ENCODE data around the gene PLA2G2E. TPM values are rescaled to one million over a fixed set of nuclear protein-coding genes. Genes with fewer than 3 reads are reported as not detected.

Gene PLA2G2E
- total RNA-seq, 4 donors from 2014 or later: not detected

DNA sequence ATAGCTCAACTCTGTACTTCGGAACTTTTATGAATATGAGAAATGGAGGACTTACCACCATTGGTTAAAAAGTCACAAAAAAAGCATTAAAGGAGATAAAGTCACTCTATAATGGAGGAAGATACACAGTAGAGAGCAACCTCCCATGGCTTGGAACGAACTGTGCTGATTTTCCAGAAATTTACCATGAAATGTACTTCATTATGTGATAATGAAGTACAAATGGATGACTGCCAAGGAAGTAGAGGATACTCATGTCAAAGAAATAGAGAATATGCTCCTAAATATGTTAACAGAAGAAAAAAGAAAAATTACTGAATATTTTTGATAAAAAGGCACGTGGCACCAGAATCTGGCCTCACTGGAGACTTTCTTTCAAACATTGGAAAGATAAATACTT, 23.6 kb upstream of the PLA2G2E start:
- 73 to 79% methylated on average over 3 of the region's 3 CpGs for WGBS, 2 donors
- TF ChIP-seq, protein P1, sequence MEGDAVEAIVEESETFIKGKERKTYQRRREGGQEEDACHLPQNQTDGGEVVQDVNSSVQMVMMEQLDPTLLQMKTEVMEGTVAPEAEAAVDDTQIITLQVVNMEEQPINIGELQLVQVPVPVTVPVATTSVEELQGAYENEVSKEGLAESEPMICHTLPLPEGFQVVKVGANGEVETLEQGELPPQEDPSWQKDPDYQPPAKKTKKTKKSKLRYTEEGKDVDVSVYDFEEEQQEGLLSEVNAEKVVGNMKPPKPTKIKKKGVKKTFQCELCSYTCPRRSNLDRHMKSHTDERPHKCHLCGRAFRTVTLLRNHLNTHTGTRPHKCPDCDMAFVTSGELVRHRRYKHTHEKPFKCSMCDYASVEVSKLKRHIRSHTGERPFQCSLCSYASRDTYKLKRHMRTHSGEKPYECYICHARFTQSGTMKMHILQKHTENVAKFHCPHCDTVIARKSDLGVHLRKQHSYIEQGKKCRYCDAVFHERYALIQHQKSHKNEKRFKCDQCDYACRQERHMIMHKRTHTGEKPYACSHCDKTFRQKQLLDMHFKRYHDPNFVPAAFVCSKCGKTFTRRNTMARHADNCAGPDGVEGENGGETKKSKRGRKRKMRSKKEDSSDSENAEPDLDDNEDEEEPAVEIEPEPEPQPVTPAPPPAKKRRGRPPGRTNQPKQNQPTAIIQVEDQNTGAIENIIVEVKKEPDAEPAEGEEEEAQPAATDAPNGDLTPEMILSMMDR (IDR thresholded peaks at IDR 0.05): no peak
- TF ChIP-seq POLR2A (IDR thresholded peaks at IDR 0.05): no peak
- no peak overlapping the region for H3K4me3 ChIP-seq (ENCODE audit: low read depth, poor library complexity, severe bottlenecking)
- no peak for DNase-seq (ENCODE audit: low spot score in 2 of 2)
- intact Hi-C loops (cut with DNase I; ENCODE audit: low total_unique reads): no loop called here

DNA sequence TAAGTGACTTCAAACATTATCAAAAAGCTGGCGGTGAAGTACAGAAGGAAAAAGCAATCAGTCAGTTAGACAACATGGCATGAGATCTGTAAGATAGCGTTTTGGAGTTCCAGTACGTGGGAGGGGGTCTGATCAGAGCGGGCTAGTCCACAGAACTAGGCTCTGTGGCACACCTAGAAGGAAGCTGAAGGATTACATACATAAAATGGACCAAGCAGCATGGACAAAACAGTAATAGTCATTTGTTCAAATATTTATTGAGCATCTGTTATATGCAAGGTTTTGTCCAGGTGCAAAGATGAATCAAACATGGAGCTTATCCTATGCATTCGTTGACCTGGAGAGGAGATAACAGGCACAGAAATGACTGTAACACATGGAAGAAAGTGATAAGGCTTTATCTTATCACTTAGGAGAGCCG, 22.9 kb upstream of the PLA2G2E start:
- WGBS, 2 donors: 67 to 68% methylated on average over 6 of the region's 6 CpGs
- DNase-seq (ENCODE audit: low spot score in 2 of 2): no peak
- no peak for TF ChIP-seq POLR2A (IDR thresholded peaks at IDR 0.05)
- TF ChIP-seq, protein P1 (IDR thresholded peaks at IDR 0.05): no peak
- intact Hi-C loops (cut with DNase I; ENCODE audit: low total_unique reads): no loop called here
- no peak overlapping the region for H3K4me3 ChIP-seq (ENCODE audit: low read depth, poor library complexity, severe bottlenecking)

DNA sequence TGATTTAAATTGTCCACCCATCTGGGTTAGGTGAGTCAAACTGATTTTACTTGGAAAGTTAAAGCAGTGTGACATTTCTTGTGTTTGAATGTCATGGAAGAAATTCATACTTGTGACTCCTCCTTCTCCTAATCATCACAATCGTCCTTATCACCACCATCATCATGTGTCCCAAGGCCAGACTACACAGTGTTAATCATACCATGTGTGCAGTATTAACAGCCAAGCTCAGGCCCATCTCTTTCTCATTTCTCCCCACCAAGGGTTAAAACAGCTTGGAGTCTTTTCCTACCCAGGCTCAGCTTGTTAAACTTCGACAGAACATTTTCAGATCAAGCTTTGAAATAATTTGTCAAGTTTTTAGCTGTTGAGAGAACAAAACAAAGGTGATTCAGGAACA, 22.5 kb upstream of the PLA2G2E start:
- no peak for DNase-seq (ENCODE audit: low spot score in 2 of 2)
- no peak overlapping the region for H3K4me3 ChIP-seq (ENCODE audit: low read depth, poor library complexity, severe bottlenecking)
- WGBS, 2 donors: 21 to 29% methylated on average over 2 of the region's 2 CpGs
- TF ChIP-seq POLR2A (IDR thresholded peaks at IDR 0.05): no peak
- TF ChIP-seq, protein P1 (IDR thresholded peaks at IDR 0.05): no peak
- intact Hi-C loops (cut with DNase I; ENCODE audit: low total_unique reads): no loop called here

DNA sequence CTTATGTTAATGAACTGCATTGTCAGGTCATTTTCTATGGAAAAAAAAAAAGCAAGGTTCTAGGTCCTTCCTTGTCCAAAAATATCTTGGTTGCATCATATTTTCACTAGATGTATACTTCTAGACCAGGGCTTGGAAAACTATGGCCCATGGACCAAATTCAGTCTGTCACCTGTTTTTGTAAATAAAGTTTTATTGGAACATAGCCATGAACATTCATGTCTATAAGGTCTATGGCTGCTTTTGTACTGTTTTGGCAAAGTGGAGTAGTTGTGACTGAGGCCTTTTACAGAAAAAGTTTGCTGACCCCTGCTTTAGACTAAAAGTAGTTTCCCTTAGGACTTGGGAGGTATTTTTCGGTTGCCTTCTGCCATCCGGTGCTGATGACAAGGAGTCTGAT, 19.2 kb upstream of the PLA2G2E start:
- intact Hi-C loops (cut with DNase I; ENCODE audit: low total_unique reads): no loop called here
- WGBS, 2 donors: 89 to 91% methylated on average over 2 of the region's 2 CpGs
- TF ChIP-seq, protein P1 (IDR thresholded peaks at IDR 0.05): no peak
- TF ChIP-seq POLR2A (IDR thresholded peaks at IDR 0.05): no peak
- DNase-seq (ENCODE audit: low spot score in 2 of 2): no peak
- H3K4me3 ChIP-seq (ENCODE audit: low read depth, poor library complexity, severe bottlenecking): no peak overlapping the region

DNA sequence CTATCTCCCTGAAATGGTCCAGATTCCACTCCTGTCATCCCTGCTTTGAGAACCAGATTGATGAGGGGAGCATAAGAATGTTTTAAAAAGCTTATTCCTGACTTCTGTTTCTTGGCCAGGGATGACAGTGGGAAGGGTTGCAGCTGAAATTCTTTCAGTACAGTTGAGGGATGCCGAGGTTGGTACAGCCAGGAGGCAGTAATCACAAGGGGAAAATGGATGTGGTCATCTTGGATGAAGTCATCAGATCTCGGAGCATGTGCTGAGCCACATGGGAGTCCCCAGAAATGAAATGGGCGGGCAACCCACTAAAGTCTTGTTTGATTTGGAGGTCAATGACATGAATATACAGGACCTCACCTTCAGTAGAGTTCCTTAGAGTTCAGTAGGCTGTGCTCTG, 18.7 kb upstream of the PLA2G2E start:
- intact Hi-C loops (cut with DNase I; ENCODE audit: low total_unique reads): no loop called here
- 77 to 80% methylated on average over 3 of the region's 3 CpGs for whole genome bisulfite sequencing, 2 donors
- no peak overlapping the region for H3K4me3 ChIP-seq (ENCODE audit: low read depth, poor library complexity, severe bottlenecking)
- no peak for TF ChIP-seq POLR2A (IDR thresholded peaks at IDR 0.05)
- TF ChIP-seq, protein P1 (IDR thresholded peaks at IDR 0.05): no peak
- DNase-seq (ENCODE audit: low spot score in 2 of 2): no peak

DNA sequence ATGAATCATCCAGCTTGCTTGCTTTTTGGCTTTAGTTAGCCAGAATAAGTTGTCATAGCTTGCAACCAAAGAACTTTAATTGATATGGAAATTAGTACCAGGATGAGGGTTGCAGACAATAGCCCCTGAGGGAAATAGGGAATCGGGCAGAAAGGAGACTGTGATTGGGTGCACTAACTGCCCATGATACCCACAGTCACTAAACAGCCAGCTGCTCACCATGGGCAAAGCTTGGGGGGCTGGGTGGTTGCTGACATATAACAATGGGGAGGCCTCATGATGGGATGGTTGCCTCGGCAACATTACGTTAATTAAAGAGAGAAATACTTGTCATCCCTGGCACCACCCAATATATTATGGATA, 17.8 kb upstream of the PLA2G2E start:
- H3K4me3 ChIP-seq (ENCODE audit: low read depth, poor library complexity, severe bottlenecking): no peak overlapping the region
- 73 to 89% methylated on average over 3 of the region's 3 CpGs for WGBS, 2 donors
- intact Hi-C loops (cut with DNase I; ENCODE audit: low total_unique reads): no loop called here
- TF ChIP-seq POLR2A (IDR thresholded peaks at IDR 0.05): no peak
- TF ChIP-seq, protein P1 (IDR thresholded peaks at IDR 0.05): no peak
- DNase-seq (ENCODE audit: low spot score in 2 of 2): no peak

Data from lower leg skin (tissue), 4 donors.